Liver (tissue), 9 donors: ENCODE data around the gene LINGO3. TPM values are rescaled to one million over a fixed set of nuclear protein-coding genes. Genes with fewer than 3 reads are reported as not detected.

Source experiments
- DNase-seq: peaks from one replicate; pipeline ENCODE4 v3.0.0-alpha.2; 2017; ENCODE audit warnings: low spot score
- H3K27ac ChIP-seq, 2 donors: one replicate each; pipeline ENCODE4 v1.7.0; 2013; ENCODE audit warnings: inconsistent platforms in 2 of 2, low read length in 2 of 2, control low read depth in 1 of 2, low read depth in 1 of 2, mild to moderate bottlenecking in 1 of 2
- H3K27me3 ChIP-seq, 4 donors: one replicate each; pipeline versions ENCODE4 v1.6.1 to v1.7.0; 2013; ENCODE audit warnings: low read length in 3 of 4, inconsistent platforms in 1 of 4, mild to moderate bottlenecking in 1 of 4, moderate library complexity in 1 of 4; ENCODE audit not compliant: control insufficient read depth in 4 of 4, insufficient read depth in 4 of 4
- H3K36me3 ChIP-seq, 4 donors: one replicate each; pipeline versions ENCODE4 v1.6.1 to v1.7.0; 2013; ENCODE audit warnings: low read length in 3 of 4, mild to moderate bottlenecking in 3 of 4, low read depth in 1 of 4, moderate library complexity in 1 of 4; ENCODE audit not compliant: control insufficient read depth in 4 of 4, insufficient read depth in 3 of 4
- H3K4me1 ChIP-seq, 4 donors: one replicate each; pipeline versions ENCODE4 v1.6.1 to v1.7.0; 2013; ENCODE audit warnings: low read length in 3 of 4, mild to moderate bottlenecking in 3 of 4, moderate library complexity in 1 of 4; ENCODE audit not compliant: control insufficient read depth in 4 of 4, insufficient read depth in 4 of 4
- H3K4me3 ChIP-seq, 3 donors: one replicate each; pipeline versions ENCODE4 v1.6.1 to v1.7.0; 2013; ENCODE audit warnings: low read length in 3 of 3, control low read depth in 1 of 3, low read depth in 1 of 3, mild to moderate bottlenecking in 1 of 3
- H3K9ac ChIP-seq, 2 donors: one replicate each; pipeline ENCODE4 v1.7.0; 2013; ENCODE audit warnings: low read length in 2 of 2, mild to moderate bottlenecking in 2 of 2, moderate library complexity in 2 of 2, control low read depth in 1 of 2, low read depth in 1 of 2
- H3K9me3 ChIP-seq, 4 donors: one replicate each; pipeline versions ENCODE4 v1.6.1 to v1.7.0; 2013; ENCODE audit warnings: low read length in 3 of 4; ENCODE audit not compliant: control insufficient read depth in 4 of 4
- FOXA1 ChIP-seq: IDR thresholded peaks from 2 replicates; pipeline ENCODE4 v1.6.1; 2016; ENCODE audit warnings: antibody characterized with exemption
- FOXA2 ChIP-seq: IDR thresholded peaks from 2 replicates; pipeline ENCODE4 v1.6.1; 2016; ENCODE audit warnings: antibody characterized with exemption
- HNF4G ChIP-seq: IDR thresholded peaks from 2 replicates; pipeline ENCODE4 v1.6.1; 2016; ENCODE audit warnings: antibody characterized with exemption
- JUND ChIP-seq, 2 donors: IDR thresholded peaks; 2 replicates each; pipeline ENCODE4 v1.6.1; 2016; ENCODE audit warnings: antibody characterized with exemption in 2 of 2
- MAX ChIP-seq: IDR thresholded peaks from 2 replicates; pipeline ENCODE4 v1.6.1; 2016; ENCODE audit warnings: antibody characterized with exemption
- NR2F2 ChIP-seq: IDR thresholded peaks from 2 replicates; pipeline ENCODE4 v1.6.1; 2016; ENCODE audit warnings: antibody characterized with exemption
- REST ChIP-seq: IDR thresholded peaks from 2 replicates; pipeline ENCODE4 v1.6.1; 2016; ENCODE audit warnings: antibody characterized with exemption, mild to moderate bottlenecking
- SP1 ChIP-seq: IDR thresholded peaks from 2 replicates; pipeline ENCODE4 v1.6.1; 2018; ENCODE audit warnings: antibody characterized with exemption, mild to moderate bottlenecking
- TAF1 ChIP-seq: conservative IDR thresholded peaks from 2 replicates; pipeline ENCODE4 v1.6.1; 2016; ENCODE audit warnings: antibody characterized with exemption, mild to moderate bottlenecking
- YY1 ChIP-seq: IDR thresholded peaks from 2 replicates; pipeline ENCODE4 v1.6.1; 2016; ENCODE audit warnings: antibody characterized with exemption, mild to moderate bottlenecking
- ZBTB33 ChIP-seq: IDR thresholded peaks from 2 replicates; pipeline ENCODE4 v1.6.1; 2016; ENCODE audit warnings: antibody characterized with exemption
- WGBS: extraction: QIAGEN DNeasy Blood & Tissue Kit; methylation state at CpG from one replicate; pipeline ENCODE4 v1.1.7; 2013; 5-methylcytosine and 5-hydroxymethylcytosine counted together
- polyA plus RNA-seq, 2 donors: library from polyadenylated mRNA; stranded (reverse) in 1 of 2; unstranded in 1 of 2; fragments of 200-250 nt in 1 of 2; fragments of >200 nt in 1 of 2; fragmentation: Nextera tagmentation in 1 of 2; extraction: Ambion mirVana in 1 of 2; gene quantifications; one replicate each; pipeline versions ENCODE4 v1.2.1 to v1.2.3, GENCODE V29; 2013 to 2015
- total RNA-seq, 2 donors: library from RNA; depleted of rRNA; stranded (reverse); fragments of >200 nt; gene quantifications; one replicate each; pipeline ENCODE4 v1.2.3, GENCODE V29; 2014
- donor health status: healthy.
- donor health status: healthy.
- donor health status: healthy.
- donor health status: healthy.
- donor health status: healthy.

The LINGO3 gene
- total and polyA plus RNA-seq, 4 donors = 0.02 to 0.08 (median 0.07) TPM

- peaks cover 0 to 3% (median 0%) of the 10 kb centered on the region in 4 donors for H3K27me3 ChIP-seq
These were observed 18.9 kb downstream of the LINGO3 start for GRCh38 chr19:2288818-2289713.

GRCh38 chr19:2288338-2288817 is 19.6 kb downstream of the LINGO3 start:
- Histone ChIP-seq H3K27ac (peak overlapping the region in 1 of 2 donors; percentile 12), H3K9ac (no peak overlapping the region)
- 55% methylated on average over 17 of the region's 17 CpGs for WGBS
- no peak for TF ChIP-seq TAF1
- no peak for TF ChIP-seq HNF4G
- TF ChIP-seq FOXA2 = no peak
- no peak for TF ChIP-seq ZBTB33
- no peak for TF ChIP-seq REST
- TF ChIP-seq FOXA1 = no peak
- TF ChIP-seq NR2F2 = no peak
- no peak for TF ChIP-seq JUND (IDR thresholded peaks at IDR 0.05)

More at GRCh38 chr19:2288818-2289713, 18.9 kb downstream of the LINGO3 start:
- no peak overlapping the region for H3K9ac ChIP-seq
- no peaks in the 10 kb centered on the region for H3K9me3 ChIP-seq
- no peak for TF ChIP-seq MAX
- TF ChIP-seq SP1 = no peak
- TF ChIP-seq FOXA1 = no peak
- no peak for TF ChIP-seq FOXA2
- no peak for TF ChIP-seq ZBTB33
- no peak for TF ChIP-seq YY1
- TF ChIP-seq REST = no peak
- peak overlapping the region in 1 of 3 donors; percentile 42 for H3K4me3 ChIP-seq
- H3K36me3 ChIP-seq = no peaks in the 10 kb centered on the region
- no peak for DNase-seq
- 50% methylated on average over 28 of the region's 28 CpGs for WGBS
- H3K4me1 ChIP-seq = peaks cover 0 to 20% (median 11%) of the 10 kb centered on the region in 4 donors
- peak overlapping the region; percentile 32 to 35 for H3K27ac ChIP-seq

More at GRCh38 chr19:2288338-2288817, 19.6 kb downstream of the LINGO3 start:
- Histone ChIP-seq H3K27me3 (peaks cover 0 to 3% (median 0%) of the 10 kb centered on the region in 4 donors), H3K9me3 (no peaks in the 10 kb centered on the region), H3K36me3 (no peaks in the 10 kb centered on the region), H3K4me1 (peaks cover 0 to 20% (median 11%) of the 10 kb centered on the region in 4 donors), H3K4me3 (no peak overlapping the region)
- DNase-seq = no peak
